GM12864 (cell line): ENCODE measurements around the gene SH3TC1.

Experiments used
- DNase-seq: peaks from one replicate; pipeline ENCODE4 v3.0.0-alpha.2; 2011; ENCODE audit warnings: low read depth
- H3K4me3 ChIP-seq: 2 replicates; pipeline ENCODE4 v1.5.1; 2011; ENCODE audit warnings: mild to moderate bottlenecking, low read depth, low read length, control low read depth
- CTCF ChIP-seq: IDR thresholded peaks from 2 replicates; pipeline ENCODE4 v1.5.1; 2011; ENCODE audit warnings: low read depth, mild to moderate bottlenecking, moderate library complexity, low read length, control low read depth, inconsistent platforms; ENCODE audit errors: missing control alignments

The SH3TC1 gene

GRCh38 chr4:8153441-8153840, 45.6 kb upstream of the SH3TC1 start:
- TF ChIP-seq CTCF = no peak
- no peak overlapping the region for H3K4me3 ChIP-seq
- DNase-seq = no peak

GRCh38 chr4:8155048-8155447, 44.0 kb upstream of the SH3TC1 start:
- H3K4me3 ChIP-seq = no peak overlapping the region
- no peak for TF ChIP-seq CTCF
- DNase-seq = no peak

GRCh38 chr4:8155660-8156421, 43.2 kb upstream of the SH3TC1 start:
- H3K4me3 ChIP-seq = no peak overlapping the region
- DNase-seq = no peak
- TF ChIP-seq CTCF = no peak

- TF ChIP-seq CTCF = no peak
- no peak for DNase-seq
- no peak overlapping the region for H3K4me3 ChIP-seq
Measured at GRCh38 chr4:8156617-8157016, 42.5 kb upstream of the SH3TC1 start.

GRCh38 chr4:8157496-8157895, 41.6 kb upstream of the SH3TC1 start:
- no peak for TF ChIP-seq CTCF
- no peak overlapping the region for H3K4me3 ChIP-seq
- DNase-seq = no peak

GRCh38 chr4:8157944-8158709, 41.0 kb upstream of the SH3TC1 start:
- no peak for DNase-seq
- TF ChIP-seq CTCF = no peak
- H3K4me3 ChIP-seq = peak overlapping the region; percentile 53
